IgD-negative memory B cell (primary cell): ENCODE measurements around the gene USP6NL. TPM values are rescaled to one million over a fixed set of nuclear protein-coding genes. Genes with fewer than 3 reads are reported as not detected.

Experiments used
- H3K27ac Mint-ChIP-seq, 3 donors: one replicate each; pipeline ENCODE4 v1.8.0; 2020 to 2022; ENCODE audit warnings: mild to moderate bottlenecking in 3 of 3, mixed read lengths in 3 of 3, moderate library complexity in 1 of 3
- H3K27me3 Mint-ChIP-seq: one replicate; pipeline ENCODE4 v1.8.0; 2021; ENCODE audit warnings: mixed read lengths
- H3K36me3 Mint-ChIP-seq: one replicate; pipeline ENCODE4 v1.8.0; 2020; ENCODE audit warnings: mild to moderate bottlenecking, mixed read lengths
- H3K4me1 Mint-ChIP-seq, 3 donors: one replicate each; pipeline ENCODE4 v1.8.0; 2020 to 2022; ENCODE audit warnings: mixed read lengths in 3 of 3, mild to moderate bottlenecking in 1 of 3
- H3K4me3 Mint-ChIP-seq, 4 donors: one replicate each; pipeline ENCODE4 v1.8.0; 2020 to 2022; ENCODE audit warnings: mild to moderate bottlenecking in 4 of 4, mixed read lengths in 4 of 4, moderate library complexity in 3 of 4
- H3K9me3 Mint-ChIP-seq, 3 donors: one replicate each; pipeline ENCODE4 v1.8.0; 2020 to 2021; ENCODE audit warnings: mixed read lengths in 3 of 3, mild to moderate bottlenecking in 1 of 3
- polyA plus RNA-seq: library from polyadenylated mRNA; unstranded; fragments of 300-500 nt; fragmentation: Illumina TruSeq; gene quantifications from one replicate; pipeline ENCODE4 v1.2.3, GENCODE V29; 2021

USP6NL gene
- 39.3 TPM for polyA plus RNA-seq

DNA sequence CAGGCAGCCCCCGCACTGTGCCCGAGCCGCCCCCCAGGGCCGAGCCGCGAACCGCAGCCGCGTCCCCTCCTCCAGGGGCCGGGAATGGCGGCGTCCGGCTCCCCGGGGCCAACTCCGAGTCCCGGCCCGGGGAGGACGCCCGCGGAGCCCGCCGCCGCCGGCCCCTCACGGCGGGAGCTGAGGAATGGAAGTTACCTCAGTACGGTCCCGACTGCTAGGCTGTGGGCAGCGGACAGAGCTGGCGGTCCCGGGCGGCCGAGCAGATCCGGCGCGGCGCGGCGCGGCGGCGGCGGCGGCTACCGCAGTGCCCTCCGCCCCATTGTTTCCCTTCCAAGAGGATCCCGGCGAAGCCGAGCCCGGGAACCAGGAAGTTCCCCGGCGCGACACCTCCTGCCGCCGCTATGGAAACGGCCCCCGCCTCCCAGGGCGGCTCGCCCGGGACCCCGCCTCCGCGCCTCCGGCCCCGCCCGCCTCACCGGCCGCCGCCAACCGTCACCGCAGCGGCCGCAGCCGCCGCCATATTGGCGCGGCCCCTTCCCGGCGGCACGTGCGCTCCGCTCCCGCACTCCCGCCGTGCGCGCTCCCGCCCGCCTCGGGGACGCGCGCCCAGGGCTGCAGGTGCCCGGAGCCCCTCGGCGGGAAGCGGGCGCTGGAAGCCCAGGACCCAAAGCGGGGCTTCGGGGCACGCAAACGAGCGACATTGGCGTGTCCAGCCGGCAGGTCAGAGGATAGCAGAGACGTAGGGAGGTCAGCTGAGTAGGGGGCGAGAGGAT lies at the start of gene USP6NL:
USP6NL (minus strand) TSS at position 403 of the 773 bp plus-strand sequence. CDS start 14,016 bp downstream, outside the sequence.
- Mint-ChIP-seq H3K36me3 (no peaks in the 10 kb centered on the region), H3K27ac (peak within 1 kb of the TSS; percentile 88 to 95 (median 91)), H3K4me1 (peaks cover 36 to 41% (median 40%) of the 10 kb centered on the region in 3 donors), H3K9me3 (peaks cover 0 to under 1% (median 0%) of the 10 kb centered on the region in 3 donors), H3K27me3 (no peaks in the 10 kb centered on the region), H3K4me3 (peak within 1 kb of the TSS; percentile 92 to 98 (median 96))

GRCh38 chr10:11658801-11659368 lies 47.4 kb upstream of the USP6NL start:
- Mint-ChIP-seq H3K4me3 (no peak overlapping the region), H3K4me1 (peaks cover 22 to 32% (median 29%) of the 10 kb centered on the region in 3 donors), H3K9me3 (no peaks in the 10 kb centered on the region), H3K27me3 (no peaks in the 10 kb centered on the region), H3K36me3 (peaks cover 4% of the 10 kb centered on the region), H3K27ac (no peak overlapping the region)

DNA sequence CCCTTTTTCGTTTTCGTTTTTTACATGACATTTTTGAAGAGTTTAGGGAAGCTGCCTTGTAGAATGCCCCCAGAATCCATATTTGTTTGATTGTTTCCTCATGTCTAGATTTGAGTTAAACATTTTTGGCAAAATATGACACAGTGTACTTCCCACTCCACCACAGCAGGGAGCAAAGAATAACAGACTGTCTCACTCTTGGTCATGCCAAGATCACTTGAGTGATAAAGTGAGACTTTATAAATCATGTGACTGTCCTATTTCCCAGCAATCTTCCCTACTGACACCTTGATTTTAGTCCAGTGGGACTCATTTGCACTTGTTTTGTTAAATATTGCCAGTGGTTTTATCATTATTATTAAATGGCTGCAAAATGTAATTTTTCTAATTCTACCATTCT lies 44.4 kb upstream of the USP6NL start:
- Mint-ChIP-seq H3K27ac (no peak overlapping the region), H3K9me3 (no peaks in the 10 kb centered on the region), H3K4me3 (no peak overlapping the region), H3K36me3 (peaks cover 8% of the 10 kb centered on the region), H3K27me3 (no peaks in the 10 kb centered on the region), H3K4me1 (peaks cover 7 to 13% (median 8%) of the 10 kb centered on the region in 3 donors)

GRCh38 chr10:11654659-11655058 lies 43.2 kb upstream of the USP6NL start:
- Mint-ChIP-seq H3K4me3 (no peak overlapping the region), H3K27me3 (no peaks in the 10 kb centered on the region), H3K36me3 (peaks cover 8% of the 10 kb centered on the region), H3K4me1 (peaks cover 7% of the 10 kb centered on the region in 3 donors), H3K27ac (no peak overlapping the region), H3K9me3 (no peaks in the 10 kb centered on the region)

- H3K4me3 Mint-ChIP-seq = no peak overlapping the region
Measured at GRCh38 chr10:11653758-11654471, 42.5 kb upstream of the USP6NL start.

GRCh38 chr10:11647676-11648075 lies 36.2 kb upstream of the USP6NL start:
- H3K4me3 Mint-ChIP-seq = no peak overlapping the region
- no peaks in the 10 kb centered on the region for H3K36me3 Mint-ChIP-seq
- peaks cover 6 to 13% (median 11%) of the 10 kb centered on the region in 3 donors for H3K4me1 Mint-ChIP-seq
- H3K27me3 Mint-ChIP-seq = no peaks in the 10 kb centered on the region
- no peaks in the 10 kb centered on the region for H3K9me3 Mint-ChIP-seq
- H3K27ac Mint-ChIP-seq = no peak overlapping the region

More at GRCh38 chr10:11653758-11654471, 42.5 kb upstream of the USP6NL start:
- peaks cover 7 to 8% (median 7%) of the 10 kb centered on the region in 3 donors for H3K4me1 Mint-ChIP-seq
- no peaks in the 10 kb centered on the region for H3K27me3 Mint-ChIP-seq
- H3K36me3 Mint-ChIP-seq = peaks cover 8% of the 10 kb centered on the region
- H3K27ac Mint-ChIP-seq = peak overlapping the region in 1 of 3 donors; percentile 42
- no peaks in the 10 kb centered on the region for H3K9me3 Mint-ChIP-seq

DNA sequence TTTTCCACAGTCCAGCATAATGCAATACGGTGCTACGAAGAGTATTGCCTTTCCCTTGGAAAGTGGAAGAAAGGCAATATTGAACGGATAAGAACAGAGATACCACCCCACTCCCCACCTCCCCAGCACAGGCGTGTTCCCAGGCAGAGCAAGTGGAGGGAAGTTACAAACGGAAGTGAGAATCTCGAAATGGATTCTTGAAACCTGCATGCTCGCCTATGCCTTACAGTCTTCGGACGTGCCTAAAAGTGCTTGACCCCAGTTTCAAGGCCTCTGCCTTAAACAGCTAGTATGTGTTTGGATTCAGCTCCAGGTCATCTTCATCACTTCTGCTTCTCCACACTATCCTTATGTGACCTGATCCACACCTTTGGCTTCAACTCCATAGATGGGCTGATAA lies 35.0 kb upstream of the USP6NL start:
- H3K4me3 Mint-ChIP-seq = peak overlapping the region in 2 of 4 donors; percentile 13 to 74
- H3K9me3 Mint-ChIP-seq = no peaks in the 10 kb centered on the region
- H3K36me3 Mint-ChIP-seq = no peaks in the 10 kb centered on the region
- no peaks in the 10 kb centered on the region for H3K27me3 Mint-ChIP-seq
- H3K4me1 Mint-ChIP-seq = peaks cover 10 to 15% (median 14%) of the 10 kb centered on the region in 3 donors
- H3K27ac Mint-ChIP-seq = no peak overlapping the region

- Mint-ChIP-seq H3K27ac (no peak overlapping the region), H3K4me1 (peaks cover 20 to 25% (median 24%) of the 10 kb centered on the region in 3 donors), H3K36me3 (no peaks in the 10 kb centered on the region), H3K4me3 (no peak overlapping the region), H3K9me3 (no peaks in the 10 kb centered on the region), H3K27me3 (no peaks in the 10 kb centered on the region)
Measured at GRCh38 chr10:11643039-11643438, 31.6 kb upstream of the USP6NL start.

- Mint-ChIP-seq H3K4me3 (no peak overlapping the region), H3K9me3 (no peaks in the 10 kb centered on the region), H3K27me3 (no peaks in the 10 kb centered on the region), H3K27ac (no peak overlapping the region), H3K36me3 (no peaks in the 10 kb centered on the region), H3K4me1 (peaks cover 22 to 26% (median 26%) of the 10 kb centered on the region in 3 donors)
Measured at GRCh38 chr10:11642566-11642965, 31.1 kb upstream of the USP6NL start.

DNA sequence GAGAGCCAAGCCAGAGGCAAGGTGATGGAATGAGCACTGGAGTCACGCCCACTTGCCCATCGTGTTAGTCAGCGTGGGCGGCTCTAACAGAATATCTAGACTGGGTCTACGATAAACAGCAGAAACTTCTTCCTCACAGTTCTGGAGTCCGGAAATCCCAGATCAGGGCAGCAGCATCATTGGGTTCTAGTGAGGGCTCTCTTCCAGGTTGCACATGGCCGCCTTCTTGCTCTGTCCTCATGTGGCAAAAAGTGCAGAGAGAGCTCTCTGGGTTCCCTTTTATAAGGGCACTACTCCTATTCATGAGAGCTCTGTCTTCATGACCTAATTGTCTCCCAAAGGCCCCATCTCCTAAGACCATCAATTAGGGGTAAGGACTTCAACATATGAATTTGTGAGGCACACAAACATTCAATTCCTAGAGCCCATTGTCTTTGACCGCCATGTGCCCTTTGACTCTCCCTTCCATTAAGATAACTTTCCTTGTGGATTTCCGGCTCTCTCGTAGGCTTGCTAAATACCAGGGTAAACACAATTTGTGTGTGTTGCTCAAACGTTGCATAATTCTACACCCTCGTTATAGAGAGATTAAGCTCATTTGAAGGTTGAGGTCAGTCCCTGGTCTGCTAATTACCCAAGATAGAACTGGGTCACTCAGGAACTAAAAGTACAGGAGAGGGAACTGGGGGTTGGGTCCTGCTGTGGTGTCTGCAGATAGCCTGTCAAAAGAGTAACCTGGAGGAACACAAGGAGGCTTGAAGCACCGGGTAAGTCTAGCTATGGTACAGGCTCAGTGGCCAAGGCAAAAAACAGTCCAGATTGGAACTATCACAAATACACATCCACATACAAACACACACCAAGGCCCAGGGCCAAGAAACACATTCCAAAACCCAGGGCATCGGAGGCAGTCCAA lies 28.7 kb upstream of the USP6NL start:
- peaks cover 36 to 40% (median 37%) of the 10 kb centered on the region in 3 donors for H3K4me1 Mint-ChIP-seq
- no peak overlapping the region for H3K27ac Mint-ChIP-seq
- peaks cover 3% of the 10 kb centered on the region for H3K27me3 Mint-ChIP-seq
- H3K36me3 Mint-ChIP-seq = no peaks in the 10 kb centered on the region
- no peaks in the 10 kb centered on the region for H3K9me3 Mint-ChIP-seq
- no peak overlapping the region for H3K4me3 Mint-ChIP-seq

GRCh38 chr10:11639362-11639761 lies 27.9 kb upstream of the USP6NL start:
- H3K4me1 Mint-ChIP-seq = peaks cover 36 to 42% (median 39%) of the 10 kb centered on the region in 3 donors
- H3K27ac Mint-ChIP-seq = no peak overlapping the region
- peaks cover 3% of the 10 kb centered on the region for H3K27me3 Mint-ChIP-seq
- no peaks in the 10 kb centered on the region for H3K36me3 Mint-ChIP-seq
- H3K9me3 Mint-ChIP-seq = no peaks in the 10 kb centered on the region
- no peak overlapping the region for H3K4me3 Mint-ChIP-seq

- Mint-ChIP-seq H3K27ac (peak overlapping the region in 1 of 3 donors; percentile 25), H3K9me3 (no peaks in the 10 kb centered on the region), H3K4me1 (peaks cover 37 to 49% (median 39%) of the 10 kb centered on the region in 3 donors), H3K36me3 (no peaks in the 10 kb centered on the region), H3K27me3 (peaks cover 3% of the 10 kb centered on the region), H3K4me3 (peak overlapping the region in 3 of 4 donors; percentile 3 to 89 (median 88))
Measured at GRCh38 chr10:11638055-11638698, 26.7 kb upstream of the USP6NL start.

GRCh38 chr10:11636697-11637303 lies 25.4 kb upstream of the USP6NL start:
- Mint-ChIP-seq H3K4me3 (peak overlapping the region in 2 of 4 donors; percentile 42 to 84), H3K36me3 (no peaks in the 10 kb centered on the region), H3K4me1 (peaks cover 39 to 55% (median 45%) of the 10 kb centered on the region in 3 donors), H3K27me3 (peaks cover 3% of the 10 kb centered on the region), H3K27ac (peak overlapping the region; percentile 7 to 41 (median 26)), H3K9me3 (no peaks in the 10 kb centered on the region)
